ENCODE data around the gene STEAP1.

Gene STEAP1

DNA sequence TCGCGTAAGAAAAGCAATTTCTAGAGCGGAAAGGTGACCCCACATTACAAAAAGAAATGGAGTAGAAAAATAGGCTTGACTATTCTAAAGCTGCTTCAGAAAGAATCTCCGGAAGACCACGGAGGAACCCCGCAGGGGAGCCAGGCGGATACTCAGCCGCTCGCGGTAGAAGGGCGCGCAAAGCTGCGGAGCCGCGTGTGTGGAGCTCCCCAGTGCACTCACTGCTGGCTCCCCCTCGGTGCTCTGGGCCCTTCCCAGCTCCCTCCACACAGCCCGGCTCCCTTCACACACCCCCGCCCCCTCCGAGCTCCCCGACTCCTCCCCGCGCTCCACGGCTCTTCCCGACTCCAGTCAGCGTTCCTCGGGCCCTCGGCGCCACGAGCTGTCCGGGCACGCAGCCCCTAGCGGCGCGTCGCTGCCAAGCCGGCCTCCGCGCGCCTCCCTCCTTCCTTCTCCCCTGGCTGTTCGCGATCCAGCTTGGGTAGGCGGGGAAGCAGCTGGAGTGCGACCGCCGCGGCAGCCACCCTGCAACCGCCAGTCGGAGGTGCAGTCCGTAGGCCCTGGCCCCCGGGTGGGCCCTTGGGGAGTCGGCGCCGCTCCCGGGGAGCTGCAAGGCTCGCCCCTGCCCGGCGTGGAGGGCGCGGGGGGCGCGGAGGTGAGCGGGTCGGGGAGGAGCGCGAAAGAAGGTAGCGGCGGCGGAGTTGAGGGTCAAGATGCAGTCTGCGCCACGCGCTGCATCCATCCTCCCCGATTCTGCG is 57.3 kb downstream of the STEAP1 start, which contains the start of gene STEAP2:
TSS of gene STEAP2 (plus strand) at position 350 of the 758 bp plus-strand sequence. CDS start 13,343 bp downstream, outside the sequence.
- peak; percentile 32 for DNase-seq (ENCODE audit: low read depth)

- no peak for DNase-seq (ENCODE audit: low read depth)
Measured at GRCh38 chr7:90212149-90212495, 57.9 kb downstream of the STEAP1 start.

DNA sequence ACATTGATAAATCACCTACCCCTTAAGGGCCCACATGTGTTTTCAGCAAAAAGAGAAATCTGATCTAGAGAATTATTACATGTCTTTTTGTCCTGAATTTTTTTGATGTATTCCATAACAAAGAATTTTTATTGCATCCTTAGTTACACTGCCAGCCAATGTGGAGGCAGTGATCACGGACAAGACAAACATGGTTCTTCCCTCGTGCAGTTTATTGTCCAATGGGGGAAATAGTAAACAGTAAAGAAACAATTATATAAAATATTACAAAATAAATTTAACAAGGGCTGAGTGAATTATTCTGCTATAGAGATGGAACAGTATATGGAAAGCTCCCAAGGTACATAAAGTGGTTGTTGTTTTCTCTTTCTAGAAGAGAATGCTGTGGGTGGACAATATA is 59.3 kb downstream of the STEAP1 start:
- DNase-seq (ENCODE audit: low read depth), result no peak

All from activated T-cell treated with anti-CD3 and anti-CD28 coated beads for 48 hours (primary cell).